Lower lobe of right lung (tissue), 2 donors: ENCODE results near the gene SORCS1. TPM values are rescaled to one million over a fixed set of nuclear protein-coding genes. Genes with fewer than 3 reads are reported as not detected.

Experiments used
- ATAC-seq, 2 donors: fragments of 200-7000 bp; cut with Tn5 transposase; one replicate each; pipeline ENCODE4 v1.9.1; 2020 to 2022; ENCODE audit warnings: mild to moderate bottlenecking in 2 of 2, moderate library complexity in 2 of 2
- DNase-seq: peaks from one replicate; pipeline ENCODE4 v3.0.0-alpha.2; 2020
- H3K27ac ChIP-seq: fragments of 200-600 bp; one replicate; pipeline ENCODE4 v1.8.0; 2022
- H3K27me3 ChIP-seq: fragments of 200-600 bp; one replicate; pipeline ENCODE4 v1.8.0; 2022; ENCODE audit warnings: low read depth
- H3K36me3 ChIP-seq: fragments of 200-600 bp; one replicate; pipeline ENCODE4 v1.8.0; 2022; ENCODE audit warnings: mild to moderate bottlenecking
- H3K4me1 ChIP-seq: fragments of 200-600 bp; one replicate; pipeline ENCODE4 v1.8.0; 2022
- H3K4me3 ChIP-seq: fragments of 200-600 bp; one replicate; pipeline ENCODE4 v1.8.0; 2022; ENCODE audit warnings: mild to moderate bottlenecking
- H3K9me3 ChIP-seq: fragments of 200-600 bp; one replicate; pipeline ENCODE4 v1.8.0; 2022
- CTCF ChIP-seq: fragments of 200-600 bp; IDR thresholded peaks from one replicate; pipeline ENCODE4 v1.8.0; 2022; ENCODE audit warnings: antibody characterized with exemption, mild to moderate bottlenecking
- intact Hi-C: fragments of 100-400 bp; cut with DNase I; formaldehyde crosslinking; loops from one replicate; pipeline ENCODE4 v1.11.0; 2022
- total RNA-seq: library from RNA; stranded (reverse); fragmentation: NEBNext Ultra II Directional; extraction: Animal tissue kit (Norgen Biotek cat#: 25700); gene quantifications from one replicate; pipeline ENCODE4 v1.2.1, GENCODE V29; 2021
- donor health status: DM: no; HTN: yes; CAD: no; lungs with severe emphysema.

SORCS1 gene
- total RNA-seq, 1 donor from 2014 or later, result 0.15 TPM

- TF ChIP-seq CTCF, result no peak
- Histone ChIP-seq H3K36me3 (no peaks in the 10 kb centered on the region), H3K27ac (no peak overlapping the region), H3K4me1 (peaks cover 8% of the 10 kb centered on the region), H3K27me3 (no peaks in the 10 kb centered on the region), H3K4me3 (no peak overlapping the region), H3K9me3 (no peaks in the 10 kb centered on the region)
- intact Hi-C loops, result no loop called here
- ATAC-seq (no peak), DNase-seq (no peak)
Observed at GRCh38 chr10:106913348-106913747, 251.2 kb downstream of the SORCS1 start.

GRCh38 chr10:106911096-106911495 is 253.4 kb downstream of the SORCS1 start:
- DNase-seq (no peak), ATAC-seq (no peak)
- Histone ChIP-seq H3K9me3 (no peaks in the 10 kb centered on the region), H3K27ac (no peak overlapping the region), H3K36me3 (no peaks in the 10 kb centered on the region), H3K4me3 (no peak overlapping the region), H3K4me1 (no peaks in the 10 kb centered on the region), H3K27me3 (no peaks in the 10 kb centered on the region)
- no peak for TF ChIP-seq CTCF
- intact Hi-C loops, result no loop called here

GRCh38 chr10:106910666-106911065 is 253.8 kb downstream of the SORCS1 start:
- Histone ChIP-seq H3K27ac (no peak overlapping the region), H3K27me3 (no peaks in the 10 kb centered on the region), H3K4me1 (no peaks in the 10 kb centered on the region), H3K9me3 (no peaks in the 10 kb centered on the region), H3K36me3 (no peaks in the 10 kb centered on the region), H3K4me3 (no peak overlapping the region)
- ATAC-seq (no peak), DNase-seq (no peak)
- TF ChIP-seq CTCF, result no peak
- intact Hi-C loops, result no loop called here

GRCh38 chr10:106908225-106908624 is 256.3 kb downstream of the SORCS1 start:
- no peaks in the 10 kb centered on the region for H3K36me3 ChIP-seq
- no peaks in the 10 kb centered on the region for H3K9me3 ChIP-seq
- no peak for TF ChIP-seq CTCF
- intact Hi-C loops, result no loop called here
- ATAC-seq (no peak), DNase-seq (no peak)
- H3K4me3 ChIP-seq, result no peak overlapping the region
- H3K27ac ChIP-seq, result no peak overlapping the region
- no peaks in the 10 kb centered on the region for H3K27me3 ChIP-seq
- H3K4me1 ChIP-seq, result no peaks in the 10 kb centered on the region

- no peaks in the 10 kb centered on the region for H3K4me1 ChIP-seq
- H3K27ac ChIP-seq, result no peak overlapping the region
- no peak for TF ChIP-seq CTCF
- no peaks in the 10 kb centered on the region for H3K27me3 ChIP-seq
- H3K9me3 ChIP-seq, result no peaks in the 10 kb centered on the region
- DNase-seq (no peak), ATAC-seq (no peak)
- intact Hi-C loops, result no loop called here
- H3K36me3 ChIP-seq, result no peaks in the 10 kb centered on the region
- H3K4me3 ChIP-seq, result no peak overlapping the region
Observed at GRCh38 chr10:106904209-106904608, 260.3 kb downstream of the SORCS1 start.

- ATAC-seq (no peak), DNase-seq (no peak)
- no peaks in the 10 kb centered on the region for H3K36me3 ChIP-seq
- no peak overlapping the region for H3K4me3 ChIP-seq
- intact Hi-C loops, result no loop called here
- no peaks in the 10 kb centered on the region for H3K4me1 ChIP-seq
- no peak for TF ChIP-seq CTCF
- H3K9me3 ChIP-seq, result no peaks in the 10 kb centered on the region
- no peak overlapping the region for H3K27ac ChIP-seq
- H3K27me3 ChIP-seq, result no peaks in the 10 kb centered on the region
Observed at GRCh38 chr10:106903180-106903579, 261.3 kb downstream of the SORCS1 start.
